HEK293 (cell line): Measurements from ENCODE around the gene M1AP.

Experiments used
- CTCF ChIA-PET: fragments of 350-600 bp; formaldehyde crosslinking; extraction: SDS; loops from one replicate; lab custom pipeline; 2021; ENCODE audit warnings: antibody characterized with exemption; lab: Yijun Ruan, JAX
- POLR2A ChIA-PET: fragments of 300-600 bp; formaldehyde crosslinking; extraction: SDS; loops from one replicate; lab custom pipeline; 2020; ENCODE audit warnings: antibody characterized with exemption, inconsistent platforms; lab: Yijun Ruan, JAX
- H3K27ac ChIP-seq: fragments of 200-500 bp; sonication (Bioruptor generic); 2 replicates; pipeline ENCODE4 v1.5.1; 2014; ENCODE audit warnings: low read depth, low read length, control low read depth, inconsistent platforms; ENCODE audit errors: extremely low read depth
- H3K36me3 ChIP-seq, 2 experiments: fragments of 200-500 bp in 1 of 2; sonication (Bioruptor generic) in 1 of 2; 1 replicate in 1 of 2; 2 replicates in 1 of 2; pipeline ENCODE4 v1.5.1; 2014 to 2017; ENCODE audit warnings: inconsistent platforms in 2 of 2, low read length in 2 of 2; ENCODE audit not compliant: control insufficient read depth in 2 of 2, insufficient read depth in 1 of 2
- H3K4me1 ChIP-seq: fragments of 200-500 bp; sonication (Bioruptor generic); 2 replicates; pipeline ENCODE4 v1.5.1; 2014; ENCODE audit warnings: mild to moderate bottlenecking, low read length, inconsistent platforms; ENCODE audit not compliant: control insufficient read depth, insufficient read depth
- H3K4me3 ChIP-seq: 2 replicates; pipeline ENCODE4 v1.5.1; 2011; ENCODE audit warnings: low read depth, mild to moderate bottlenecking, control low read depth, low read length, moderate library complexity
- H3K9me3 ChIP-seq: fragments of 200-500 bp; sonication (Bioruptor generic); 2 replicates; pipeline ENCODE4 v1.5.1; 2014; ENCODE audit warnings: low read depth, low read length, inconsistent platforms; ENCODE audit not compliant: control insufficient read depth, insufficient read depth
- CTCF ChIP-seq: fragments of 450-650 bp; formaldehyde crosslinking; IDR thresholded peaks from 2 replicates; pipeline ENCODE4 v1.5.1; 2016; ENCODE audit warnings: missing biosample characterization, missing genetic modification characterization
- KLF8 ChIP-seq: fragments of 450-650 bp; formaldehyde crosslinking; IDR thresholded peaks from 2 replicates; pipeline ENCODE4 v1.5.1; 2016; ENCODE audit warnings: missing biosample characterization, missing genetic modification characterization
- MEIS1 ChIP-seq: sonication (generic); formaldehyde crosslinking; IDR thresholded peaks from 2 replicates; pipeline ENCODE4 v1.8.1; 2022; ENCODE audit warnings: missing genetic modification reagents, mild to moderate bottlenecking, borderline replicate concordance
- PRDM10 ChIP-seq: fragments of 450-650 bp; formaldehyde crosslinking; IDR thresholded peaks from 2 replicates; pipeline ENCODE4 v1.5.1; 2016; ENCODE audit warnings: missing biosample characterization, missing genetic modification characterization
- YY1 ChIP-seq: fragments of 450-650 bp; formaldehyde crosslinking; IDR thresholded peaks from 2 replicates; pipeline ENCODE4 v1.5.1; 2018; ENCODE audit warnings: missing biosample characterization, missing genetic modification characterization
- ZFHX2 ChIP-seq: fragments of 450-650 bp; formaldehyde crosslinking; conservative IDR thresholded peaks from 2 replicates; pipeline ENCODE4 v1.5.1; 2016; ENCODE audit warnings: missing biosample characterization, missing genetic modification characterization
- ZNF133 ChIP-seq: fragments of 450-650 bp; formaldehyde crosslinking; IDR thresholded peaks from 2 replicates; pipeline ENCODE4 v1.5.1; 2016; ENCODE audit warnings: missing biosample characterization, missing genetic modification characterization
- ZNF16 ChIP-seq: fragments of 450-650 bp; formaldehyde crosslinking; IDR thresholded peaks from 2 replicates; pipeline ENCODE4 v1.5.1; 2016; ENCODE audit warnings: low read depth, missing biosample characterization, missing genetic modification characterization
- ZNF169 ChIP-seq: fragments of 450-650 bp; formaldehyde crosslinking; IDR thresholded peaks from 2 replicates; pipeline ENCODE4 v1.5.1; 2016; ENCODE audit warnings: missing biosample characterization, missing genetic modification characterization
- ZNF23 ChIP-seq: fragments of 450-650 bp; formaldehyde crosslinking; IDR thresholded peaks from 2 replicates; pipeline ENCODE4 v1.5.1; 2016; ENCODE audit warnings: missing biosample characterization, missing genetic modification characterization, borderline replicate concordance
- ZNF274 ChIP-seq, 2 experiments: fragments of 200-500 bp in 1 of 2; fragments of 450-650 bp in 1 of 2; sonication (Bioruptor generic) in 1 of 2; formaldehyde crosslinking in 1 of 2; IDR thresholded peaks; 2 replicates each; pipeline versions ENCODE4 v1.5.1 to v1.6.1; 2014 to 2016; ENCODE audit warnings: borderline replicate concordance in 1 of 2, inconsistent platforms in 1 of 2, low read length in 1 of 2, missing biosample characterization in 1 of 2, missing genetic modification characterization in 1 of 2
- ZNF514 ChIP-seq: fragments of 450-650 bp; formaldehyde crosslinking; IDR thresholded peaks from 2 replicates; pipeline ENCODE4 v1.5.1; 2016; ENCODE audit warnings: missing biosample characterization, missing genetic modification characterization
- ZNF580 ChIP-seq: fragments of 450-650 bp; formaldehyde crosslinking; IDR thresholded peaks from 2 replicates; pipeline ENCODE4 v1.5.1; 2016; ENCODE audit warnings: missing biosample characterization, missing genetic modification characterization
- ZNF624 ChIP-seq: fragments of 450-650 bp; formaldehyde crosslinking; IDR thresholded peaks from 2 replicates; pipeline ENCODE4 v1.5.1; 2017; ENCODE audit warnings: missing biosample characterization, missing genetic modification characterization
- ZNF639 ChIP-seq: fragments of 450-650 bp; formaldehyde crosslinking; IDR thresholded peaks from 2 replicates; pipeline ENCODE4 v1.5.1; 2016; ENCODE audit warnings: missing biosample characterization, missing genetic modification characterization
- ZNF830 ChIP-seq: fragments of 450-650 bp; IDR thresholded peaks from 2 replicates; pipeline ENCODE4 v1.5.0; 2018; ENCODE audit warnings: missing biosample characterization, missing genetic modification characterization, low read depth, mild to moderate bottlenecking, moderate library complexity
- TF ChIP-seq, protein P1 (sequence below): fragments of 450-650 bp; formaldehyde crosslinking; IDR thresholded peaks from 2 replicates; pipeline ENCODE4 v1.5.1; 2017; ENCODE audit warnings: missing biosample characterization, missing genetic modification characterization
- TF ChIP-seq, protein P2 (sequence below): fragments of 450-650 bp; formaldehyde crosslinking; IDR thresholded peaks from 2 replicates; pipeline ENCODE4 v1.5.1; 2016; ENCODE audit warnings: missing biosample characterization, missing genetic modification characterization

Gene M1AP

GRCh38 chr2:74516650-74517049 lies 131.5 kb downstream of the M1AP start:
- TF ChIP-seq KLF8 (tag by site-specific recombination) (no peak), ZNF169 (tag by site-specific recombination) (no peak), ZNF133 (tag by site-specific recombination) (no peak), ZNF16 (tag by site-specific recombination) (no peak), ZNF580 (tag by site-specific recombination) (no peak), CTCF (tag by site-specific recombination) (no peak), ZNF274 (IDR thresholded peaks at IDR 0.05; ENCODE audit: low read length) (no peak), ZNF274 (tag by site-specific recombination; IDR thresholded peaks at IDR 0.05; ENCODE audit: borderline replicate concordance) (no peak), ZFHX2 (tag by site-specific recombination) (no peak), ZNF624 (tag by site-specific recombination) (no peak), ZNF639 (tag by site-specific recombination) (no peak), ZNF514 (no peak), PRDM10 (tag by site-specific recombination) (no peak), MEIS1 (CRISPR knock-in tag) (no peak), ZNF23 (tag by site-specific recombination) (no peak), ZNF830 (no peak), YY1 (tag by site-specific recombination) (no peak)
- TF ChIP-seq, protein P1, sequence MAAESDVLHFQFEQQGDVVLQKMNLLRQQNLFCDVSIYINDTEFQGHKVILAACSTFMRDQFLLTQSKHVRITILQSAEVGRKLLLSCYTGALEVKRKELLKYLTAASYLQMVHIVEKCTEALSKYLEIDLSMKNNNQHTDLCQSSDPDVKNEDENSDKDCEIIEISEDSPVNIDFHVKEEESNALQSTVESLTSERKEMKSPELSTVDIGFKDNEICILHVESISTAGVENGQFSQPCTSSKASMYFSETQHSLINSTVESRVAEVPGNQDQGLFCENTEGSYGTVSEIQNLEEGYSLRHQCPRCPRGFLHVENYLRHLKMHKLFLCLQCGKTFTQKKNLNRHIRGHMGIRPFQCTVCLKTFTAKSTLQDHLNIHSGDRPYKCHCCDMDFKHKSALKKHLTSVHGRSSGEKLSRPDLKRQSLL (tag by site-specific recombination), result no peak
- TF ChIP-seq, protein P2, sequence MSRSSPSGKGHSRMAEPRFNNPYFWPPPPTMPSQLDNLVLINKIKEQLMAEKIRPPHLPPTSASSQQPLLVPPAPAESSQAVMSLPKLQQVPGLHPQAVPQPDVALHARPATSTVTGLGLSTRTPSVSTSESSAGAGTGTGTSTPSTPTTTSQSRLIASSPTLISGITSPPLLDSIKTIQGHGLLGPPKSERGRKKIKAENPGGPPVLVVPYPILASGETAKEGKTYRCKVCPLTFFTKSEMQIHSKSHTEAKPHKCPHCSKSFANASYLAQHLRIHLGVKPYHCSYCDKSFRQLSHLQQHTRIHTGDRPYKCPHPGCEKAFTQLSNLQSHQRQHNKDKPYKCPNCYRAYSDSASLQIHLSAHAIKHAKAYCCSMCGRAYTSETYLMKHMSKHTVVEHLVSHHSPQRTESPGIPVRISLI (tag by site-specific recombination), result no peak
- H3K4me3 ChIP-seq, result no peak overlapping the region
- H3K27ac ChIP-seq, result no peak overlapping the region
- ChIA-PET CTCF (no interaction called here), POLR2A (no interaction called here)
- no peaks in the 10 kb centered on the region for H3K4me1 ChIP-seq
- no peaks in the 10 kb centered on the region for H3K36me3 ChIP-seq
- no peaks in the 10 kb centered on the region for H3K9me3 ChIP-seq
